ENCODE results near the gene DUSP1.
"Not testable (repeated sequence)": the region's sequence is repeated elsewhere in the genome, so short reads cannot be mapped to it uniquely, and the experiment has no call there.

The DUSP1 gene

GRCh38 chr5:172796306-172796705, 25.3 kb upstream of the DUSP1 start:
- DNase-seq = no peak

DNA sequence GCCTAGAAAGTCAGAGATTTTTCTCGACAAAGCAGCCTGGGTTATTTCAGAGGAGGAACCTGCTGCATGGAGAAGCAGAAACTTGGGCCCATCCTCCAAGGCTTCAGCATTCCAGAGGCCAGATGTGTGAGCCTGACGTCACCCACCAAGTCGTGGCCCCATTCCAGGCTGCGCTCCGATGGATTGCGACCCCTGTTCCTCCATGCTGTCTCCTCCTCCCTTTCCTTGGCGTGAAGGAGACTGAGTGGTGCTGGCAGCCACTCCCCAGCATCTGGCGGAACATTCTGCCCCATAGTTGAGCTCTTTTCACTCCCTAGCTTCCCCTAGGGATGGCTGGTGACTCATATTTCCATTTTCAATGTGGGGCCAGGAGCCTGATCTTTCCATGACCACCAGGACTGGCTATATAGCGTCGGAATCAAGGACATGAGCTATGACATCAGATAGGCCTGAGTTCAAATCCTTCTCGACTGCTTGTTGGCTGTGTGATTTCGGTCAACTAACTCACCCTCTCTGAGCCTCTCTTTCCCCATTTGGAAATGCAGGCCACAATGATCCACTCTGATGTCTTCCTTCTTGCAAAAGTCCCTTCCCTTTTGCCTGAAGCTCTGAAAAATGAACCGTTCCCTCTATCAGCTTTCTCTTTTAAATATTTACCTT, 24.5 kb upstream of the DUSP1 start:
- DNase-seq = no peak

DNA sequence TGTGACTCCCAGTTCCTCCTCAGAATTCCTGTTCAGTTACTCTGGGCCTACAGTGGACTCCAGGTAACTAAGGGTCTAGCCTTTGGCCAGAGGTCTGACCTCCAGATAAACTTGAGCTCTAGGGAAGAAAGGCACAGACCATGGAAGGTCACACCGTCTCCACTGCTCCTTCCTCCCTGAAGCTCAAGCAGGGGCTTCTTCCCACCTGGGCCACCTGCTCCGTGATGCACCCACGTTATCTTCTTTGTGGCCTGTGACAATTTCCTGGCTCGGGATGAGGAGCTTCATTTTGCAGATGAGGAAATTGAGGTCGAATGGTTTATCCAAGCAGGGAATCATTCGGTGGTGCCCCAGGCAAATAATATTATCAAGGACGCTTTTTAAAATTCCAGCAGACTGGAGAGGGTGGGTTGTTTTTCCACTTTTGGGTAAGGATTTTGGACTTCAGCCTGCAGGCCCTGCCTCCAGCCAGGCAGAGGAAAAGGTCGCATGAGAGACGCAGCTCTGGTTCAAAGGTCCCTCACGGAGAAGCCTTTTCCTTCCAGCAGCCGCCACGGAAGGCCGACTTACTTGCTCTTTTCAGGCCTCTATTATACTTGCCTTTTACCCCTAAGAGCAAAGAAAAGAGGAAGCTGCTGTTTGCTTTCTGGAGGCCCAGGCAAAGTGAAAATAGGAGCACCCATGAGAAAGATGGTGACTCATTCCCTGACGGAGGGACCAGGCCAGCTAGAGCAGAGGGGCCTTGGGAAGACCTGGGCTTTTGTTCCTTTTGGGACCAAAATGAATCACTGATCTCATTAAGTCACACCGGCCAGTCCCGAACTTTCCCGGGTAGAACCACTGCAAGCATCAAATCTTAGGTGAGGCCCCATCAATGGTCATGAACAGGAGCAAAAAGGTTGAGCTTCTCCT, 22.8 kb upstream of the DUSP1 start:
- no peak for DNase-seq

DNA sequence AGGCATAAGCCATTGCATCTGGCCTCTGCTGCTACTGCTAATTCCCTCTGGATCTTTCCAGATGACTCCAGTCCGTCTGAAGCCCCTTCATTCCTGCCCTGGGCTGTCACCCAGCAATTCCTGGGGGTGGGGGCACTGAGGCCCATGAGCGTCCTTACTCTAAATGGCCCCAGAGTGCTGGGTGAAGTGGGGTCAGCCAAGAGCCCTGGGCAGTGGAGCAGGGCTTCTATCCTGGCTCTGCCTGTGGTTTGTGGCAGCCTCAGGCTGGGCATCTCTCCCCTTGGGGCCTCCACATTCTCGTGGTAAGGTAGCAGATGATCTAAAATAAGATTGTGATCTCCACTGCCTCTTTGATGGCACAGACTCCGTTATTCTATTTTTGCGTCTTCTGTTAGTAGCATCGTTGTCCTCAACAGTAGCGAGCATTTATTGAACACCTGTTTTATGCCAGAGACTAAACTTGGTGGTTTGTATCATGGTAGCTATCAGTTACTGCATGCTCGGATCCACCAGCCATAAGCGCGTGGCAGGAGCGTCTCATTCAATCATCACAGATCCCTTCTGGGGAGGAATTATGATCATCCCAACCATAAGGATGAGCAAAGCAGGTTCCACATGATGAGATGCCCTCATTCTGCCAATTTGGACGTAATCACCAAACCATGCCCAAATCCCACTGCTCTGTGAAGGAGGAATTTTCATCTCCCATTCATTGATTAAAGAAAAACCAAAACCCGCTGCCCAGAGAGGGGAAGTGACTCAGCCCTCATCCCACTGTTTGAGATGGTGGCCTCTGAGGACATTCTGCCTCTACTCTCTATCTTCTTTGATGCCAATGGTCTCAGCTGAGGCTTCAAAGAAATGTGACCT, 21.9 kb upstream of the DUSP1 start:
- DNase-seq = no peak

DNA sequence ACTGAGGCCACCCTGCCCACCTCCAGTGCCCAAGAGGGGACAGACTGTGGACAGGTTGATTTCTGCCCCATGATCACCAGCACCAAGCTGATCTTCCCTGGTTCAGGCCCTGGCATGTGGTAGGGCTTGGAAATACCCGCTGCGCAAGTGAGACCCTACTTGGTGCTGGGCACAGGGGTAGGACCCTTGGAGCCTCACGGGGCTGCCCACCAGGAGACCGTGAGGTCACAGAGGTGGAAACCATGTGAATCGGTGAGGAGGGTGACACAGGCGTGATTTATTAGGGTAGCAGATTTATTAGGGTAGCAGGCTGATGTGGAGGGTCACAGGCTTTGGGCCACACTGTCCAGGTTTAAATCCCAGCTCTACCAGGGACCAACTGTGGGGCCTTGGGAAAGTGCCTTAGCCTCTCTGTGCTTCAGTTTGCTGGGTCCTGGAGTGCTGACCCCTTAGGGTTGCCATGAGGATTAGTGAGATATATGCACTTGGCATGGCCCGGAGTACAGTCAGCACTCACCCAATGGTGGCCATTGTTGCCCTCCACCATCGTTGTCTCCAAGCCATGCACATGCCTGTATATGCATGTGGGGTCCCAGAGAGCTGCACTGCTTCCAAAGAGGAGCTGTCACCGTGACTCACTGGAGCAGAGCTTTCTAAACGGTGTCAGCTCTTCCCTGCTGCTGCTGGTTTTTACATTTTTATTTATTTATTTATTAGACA, 20.9 kb upstream of the DUSP1 start:
- no peak for DNase-seq

GRCh38 chr5:172791286-172791685, 20.3 kb upstream of the DUSP1 start:
- DNase-seq = no peak

DNA sequence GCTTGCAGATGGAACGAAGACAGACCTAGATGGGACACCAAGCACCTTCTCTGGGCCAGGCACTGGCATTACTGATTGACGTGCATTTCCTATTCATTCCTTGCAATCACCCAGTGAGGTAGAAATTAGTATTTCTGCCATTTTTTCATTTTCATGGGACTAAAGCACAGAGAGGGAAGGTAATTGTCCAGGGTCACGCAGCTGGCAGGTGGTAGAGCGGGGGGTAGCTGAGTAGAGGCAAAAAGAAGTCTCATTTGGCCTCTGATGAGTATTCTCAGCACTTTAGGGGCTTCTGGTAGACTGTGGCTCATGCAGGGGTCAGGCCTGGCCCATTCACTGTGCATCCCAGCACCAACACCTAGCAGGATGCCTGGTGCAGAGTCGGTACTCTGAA, 19.5 kb upstream of the DUSP1 start:
- DNase-seq = no peak

- DNase-seq = no peak
These were observed 18.9 kb upstream of the DUSP1 start for GRCh38 chr5:172789687-172790495.

- no peak for DNase-seq
These were observed 18.0 kb upstream of the DUSP1 start for GRCh38 chr5:172788771-172789686.

DNA sequence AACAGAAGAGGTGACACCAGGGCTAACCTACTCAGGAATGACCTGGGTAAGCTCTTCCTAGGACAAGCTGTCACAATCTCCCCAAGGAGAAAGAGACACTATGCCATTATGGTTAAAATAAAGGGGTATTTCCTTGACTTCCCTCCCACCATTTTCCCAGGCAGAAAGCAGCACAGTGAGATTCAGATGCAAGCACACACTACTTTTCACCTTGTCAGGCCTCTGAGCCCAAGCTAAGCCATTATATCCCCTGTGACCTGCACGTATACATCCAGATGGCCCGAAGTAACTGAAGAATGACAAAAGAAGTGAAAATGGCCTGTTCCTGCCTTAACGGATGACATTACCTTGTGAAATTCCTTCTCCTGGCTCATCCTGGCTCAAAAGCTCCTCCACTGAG, 16.5 kb upstream of the DUSP1 start:
- DNase-seq = not testable (repeated sequence)

- no peak for DNase-seq
These were observed 15.9 kb upstream of the DUSP1 start for GRCh38 chr5:172786736-172787462.

- no peak for DNase-seq
These were observed 14.6 kb upstream of the DUSP1 start for GRCh38 chr5:172785429-172786088.

DNA sequence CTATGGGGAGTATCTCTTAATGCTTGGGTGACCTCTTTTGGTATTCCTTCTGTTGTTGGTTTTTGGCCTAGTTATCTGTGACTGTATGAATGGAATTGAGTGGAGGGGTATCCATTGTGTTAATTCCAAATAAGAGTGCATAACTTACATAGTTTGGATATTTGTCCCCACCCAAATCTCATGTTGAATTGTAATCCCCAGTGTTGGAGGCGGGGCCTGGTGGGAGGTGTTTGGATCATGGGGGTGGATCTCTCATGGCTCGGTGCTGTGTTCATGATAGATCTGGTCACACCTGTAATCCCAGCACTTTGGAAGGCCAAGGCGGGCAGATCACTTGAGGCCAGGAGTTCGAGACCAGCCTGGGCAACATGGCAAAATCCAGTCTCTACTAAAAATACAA, 13.2 kb upstream of the DUSP1 start:
- DNase-seq = not testable (repeated sequence)

- not testable (repeated sequence) for DNase-seq
These were observed 12.3 kb upstream of the DUSP1 start for GRCh38 chr5:172783319-172783718.

DNA sequence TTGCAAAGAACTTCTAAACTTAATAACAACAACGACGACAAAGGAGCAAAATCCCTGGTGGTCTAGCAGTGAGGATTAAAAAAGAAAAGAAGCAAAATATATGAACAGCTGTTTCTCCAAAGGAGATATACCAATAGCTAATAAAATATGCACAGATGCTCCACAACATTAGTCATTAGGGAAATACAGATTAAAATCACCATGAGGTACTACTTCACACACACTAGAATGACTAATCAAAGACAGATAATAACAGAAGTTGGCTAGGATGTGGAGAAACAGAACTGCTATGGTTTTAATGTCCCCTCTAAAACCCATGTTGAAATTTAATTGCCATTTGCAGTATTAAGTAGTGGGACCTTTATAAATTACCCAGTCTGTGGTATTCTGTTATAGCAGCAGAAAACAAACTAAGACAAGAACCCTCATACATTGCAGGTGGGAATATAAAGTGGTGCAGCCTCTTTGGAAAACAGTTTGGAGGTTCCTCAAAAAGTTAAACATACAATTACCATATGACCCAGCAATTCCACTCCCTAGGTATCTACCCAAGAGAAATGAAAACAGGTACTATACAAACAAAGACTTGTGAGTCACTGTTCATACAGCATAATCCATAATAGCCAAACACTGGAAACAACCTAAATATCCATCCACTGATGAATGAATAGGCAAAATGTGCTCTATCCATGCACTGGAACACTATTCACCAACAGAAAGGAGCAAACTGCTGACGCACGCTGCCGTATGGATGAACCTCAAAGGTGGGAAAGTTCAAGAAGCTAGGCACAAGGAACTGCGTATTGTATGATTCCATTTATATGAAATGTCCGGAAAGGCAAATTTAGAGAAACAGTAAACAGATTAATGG, 11.4 kb upstream of the DUSP1 start:
- no peak for DNase-seq

- no peak for DNase-seq
These were observed 8.8 kb upstream of the DUSP1 start for GRCh38 chr5:172779691-172780341.
